ES-I3 (cell line): ENCODE measurements around the gene MMD2.

Source experiments
- H3K36me3 ChIP-seq: 2 replicates; pipeline ENCODE4 v1.6.1; 2013; ENCODE audit warnings: mild to moderate bottlenecking, low read length, control low read depth, moderate library complexity; ENCODE audit not compliant: insufficient read depth
- H3K4me1 ChIP-seq: 2 replicates; pipeline ENCODE4 v1.6.1; 2013; ENCODE audit warnings: mild to moderate bottlenecking, control low read depth, low read length; ENCODE audit not compliant: insufficient read depth
- H3K9ac ChIP-seq: 2 replicates; pipeline ENCODE4 v1.6.1; 2013; ENCODE audit warnings: low read depth, mild to moderate bottlenecking, low read length, moderate library complexity
- H3K9me3 ChIP-seq: 2 replicates; pipeline ENCODE4 v1.6.1; 2013; ENCODE audit warnings: mild to moderate bottlenecking, low read length, moderate library complexity; ENCODE audit not compliant: control insufficient read depth, insufficient read depth

The MMD2 gene

DNA sequence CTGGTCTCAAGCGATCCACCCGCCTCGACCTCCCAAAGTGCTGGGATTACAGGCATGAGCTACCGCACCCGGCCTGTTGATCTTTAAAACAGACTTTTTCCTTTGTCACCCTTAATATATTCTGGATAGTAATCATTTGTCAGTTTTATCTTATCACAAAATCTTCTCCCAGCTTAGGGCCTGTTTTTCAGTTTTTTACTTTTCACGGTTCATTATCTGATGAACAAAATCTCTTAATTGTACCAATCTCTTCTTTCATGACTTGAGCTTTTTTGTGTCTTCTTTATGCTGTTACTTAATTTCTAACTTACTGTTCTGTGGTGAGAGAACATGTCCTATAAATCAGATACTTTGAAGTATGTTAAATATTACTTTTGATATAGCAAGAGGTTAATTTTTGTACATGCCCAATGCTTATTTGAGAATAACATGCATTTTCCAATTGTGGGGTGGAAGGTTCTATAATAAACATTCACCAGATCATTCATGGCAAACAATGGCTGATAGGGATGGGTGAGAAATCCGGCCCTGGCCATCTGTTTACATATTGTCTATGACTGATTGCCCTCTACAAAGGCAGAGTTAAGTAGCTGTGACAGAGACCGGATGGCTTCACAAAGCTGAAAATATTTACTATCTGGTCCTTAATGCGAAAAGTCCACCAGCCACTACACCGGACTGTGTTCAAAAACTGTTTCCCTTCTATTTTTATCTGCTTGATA is 102.5 kb downstream of the MMD2 start:
- H3K9me3 ChIP-seq: no peaks in the 10 kb centered on the region; the same call in 1 of the 2 replicates
- H3K9ac ChIP-seq: no peak overlapping the region
- H3K4me1 ChIP-seq: no peaks in the 10 kb centered on the region
- H3K36me3 ChIP-seq: no peaks in the 10 kb centered on the region
